Neural crest cell (in vitro differentiated cells): Measurements from ENCODE around the gene PAPPA2. TPM values are rescaled to one million over a fixed set of nuclear protein-coding genes. Genes with fewer than 3 reads are reported as not detected.

Experiments
- DNase-seq: peaks from one replicate; pipeline ENCODE4 v3.0.0; 2021; ENCODE audit warnings: low read depth, mixed read lengths, low spot score
- H3K27ac Mint-ChIP-seq: one replicate; pipeline ENCODE4 v1.8.0; 2021; ENCODE audit warnings: mild to moderate bottlenecking, mixed read lengths; ENCODE audit not compliant: unreplicated experiment
- H3K27me3 Mint-ChIP-seq: 2 replicates; pipeline ENCODE4 v1.8.0; 2021; ENCODE audit warnings: low read depth, mild to moderate bottlenecking, mixed read lengths
- H3K36me3 Mint-ChIP-seq: 2 replicates; pipeline ENCODE4 v1.8.0; 2021; ENCODE audit warnings: low read depth, mild to moderate bottlenecking, mixed read lengths
- H3K4me1 Mint-ChIP-seq: 2 replicates; pipeline ENCODE4 v1.8.0; 2021; ENCODE audit warnings: mixed read lengths
- H3K4me3 Mint-ChIP-seq: one replicate; pipeline ENCODE4 v1.8.0; 2021; ENCODE audit warnings: mild to moderate bottlenecking, mixed read lengths
- H3K9me3 Mint-ChIP-seq: 2 replicates; pipeline ENCODE4 v1.8.0; 2021; ENCODE audit warnings: mixed read lengths
- total RNA-seq: library from RNA; stranded (reverse); gene quantifications from 2 replicates; pipeline ENCODE4 v1.2.1, GENCODE V29; 2021
- TF ChIP-seq, protein P1 (sequence below): fragments of 200-600 bp; sonication (generic); conservative IDR thresholded peaks from 2 replicates; pipeline ENCODE4 v1.5.0; 2021; ENCODE audit warnings: antibody characterized with exemption, mild to moderate bottlenecking

Gene PAPPA2
- total RNA-seq, 1 donor from 2014 or later, result 0.79 TPM

DNA sequence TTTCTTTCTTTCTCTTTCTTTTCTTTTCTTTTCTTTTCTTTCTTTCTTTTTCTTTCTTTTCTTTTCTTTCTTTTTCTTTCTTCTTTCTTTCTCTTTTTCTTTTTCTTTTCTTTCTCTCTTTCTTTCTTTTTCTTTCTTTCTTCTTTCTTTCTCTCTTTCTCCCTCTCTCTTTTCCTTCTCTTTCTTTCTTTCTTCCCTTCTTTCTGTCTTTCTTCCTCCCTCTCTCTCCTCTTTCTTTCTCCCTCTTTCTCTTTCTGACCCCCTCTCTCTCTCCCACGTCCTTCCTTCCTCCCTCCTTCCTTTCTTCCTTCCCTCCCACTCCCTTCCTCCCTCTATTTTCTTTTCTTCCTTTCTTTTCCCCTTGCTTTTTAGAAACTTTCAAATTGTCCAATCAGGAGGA is 333.6 kb downstream of the PAPPA2 start:
- Mint-ChIP-seq H3K4me3 (no peak overlapping the region), H3K27ac (no peak overlapping the region), H3K36me3 (no peaks in the 10 kb centered on the region), H3K9me3 (peaks cover 3% of the 10 kb centered on the region), H3K27me3 (no peaks in the 10 kb centered on the region), H3K4me1 (peaks cover 18% of the 10 kb centered on the region)
- DNase-seq, result no peak
- TF ChIP-seq, protein P1, sequence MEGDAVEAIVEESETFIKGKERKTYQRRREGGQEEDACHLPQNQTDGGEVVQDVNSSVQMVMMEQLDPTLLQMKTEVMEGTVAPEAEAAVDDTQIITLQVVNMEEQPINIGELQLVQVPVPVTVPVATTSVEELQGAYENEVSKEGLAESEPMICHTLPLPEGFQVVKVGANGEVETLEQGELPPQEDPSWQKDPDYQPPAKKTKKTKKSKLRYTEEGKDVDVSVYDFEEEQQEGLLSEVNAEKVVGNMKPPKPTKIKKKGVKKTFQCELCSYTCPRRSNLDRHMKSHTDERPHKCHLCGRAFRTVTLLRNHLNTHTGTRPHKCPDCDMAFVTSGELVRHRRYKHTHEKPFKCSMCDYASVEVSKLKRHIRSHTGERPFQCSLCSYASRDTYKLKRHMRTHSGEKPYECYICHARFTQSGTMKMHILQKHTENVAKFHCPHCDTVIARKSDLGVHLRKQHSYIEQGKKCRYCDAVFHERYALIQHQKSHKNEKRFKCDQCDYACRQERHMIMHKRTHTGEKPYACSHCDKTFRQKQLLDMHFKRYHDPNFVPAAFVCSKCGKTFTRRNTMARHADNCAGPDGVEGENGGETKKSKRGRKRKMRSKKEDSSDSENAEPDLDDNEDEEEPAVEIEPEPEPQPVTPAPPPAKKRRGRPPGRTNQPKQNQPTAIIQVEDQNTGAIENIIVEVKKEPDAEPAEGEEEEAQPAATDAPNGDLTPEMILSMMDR, result no peak

DNA sequence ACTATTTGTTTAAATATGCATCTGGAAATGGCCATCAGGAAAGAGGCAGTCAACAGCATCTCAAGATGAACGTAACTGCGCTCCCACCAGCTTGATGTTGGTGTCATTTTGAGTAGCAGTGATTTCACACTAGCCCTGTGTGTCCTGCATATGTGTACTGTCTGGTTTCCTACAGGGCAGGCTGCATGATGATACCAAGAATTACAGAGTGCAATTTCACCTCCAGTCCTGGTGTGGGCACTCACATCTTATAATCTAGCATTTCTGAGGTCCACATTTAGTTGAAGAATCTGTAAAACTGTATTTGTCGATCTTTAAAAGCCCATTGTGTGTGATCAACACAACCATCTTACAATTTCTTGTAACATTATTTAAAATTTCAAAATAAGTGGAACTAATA is 336.4 kb downstream of the PAPPA2 start:
- no peak overlapping the region for H3K27ac Mint-ChIP-seq
- no peaks in the 10 kb centered on the region for H3K27me3 Mint-ChIP-seq
- peaks cover 2% of the 10 kb centered on the region for H3K9me3 Mint-ChIP-seq
- H3K36me3 Mint-ChIP-seq, result no peaks in the 10 kb centered on the region
- H3K4me3 Mint-ChIP-seq, result no peak overlapping the region
- H3K4me1 Mint-ChIP-seq, result peaks cover 25% of the 10 kb centered on the region
- no peak for DNase-seq
- TF ChIP-seq, protein P1, result no peak

DNA sequence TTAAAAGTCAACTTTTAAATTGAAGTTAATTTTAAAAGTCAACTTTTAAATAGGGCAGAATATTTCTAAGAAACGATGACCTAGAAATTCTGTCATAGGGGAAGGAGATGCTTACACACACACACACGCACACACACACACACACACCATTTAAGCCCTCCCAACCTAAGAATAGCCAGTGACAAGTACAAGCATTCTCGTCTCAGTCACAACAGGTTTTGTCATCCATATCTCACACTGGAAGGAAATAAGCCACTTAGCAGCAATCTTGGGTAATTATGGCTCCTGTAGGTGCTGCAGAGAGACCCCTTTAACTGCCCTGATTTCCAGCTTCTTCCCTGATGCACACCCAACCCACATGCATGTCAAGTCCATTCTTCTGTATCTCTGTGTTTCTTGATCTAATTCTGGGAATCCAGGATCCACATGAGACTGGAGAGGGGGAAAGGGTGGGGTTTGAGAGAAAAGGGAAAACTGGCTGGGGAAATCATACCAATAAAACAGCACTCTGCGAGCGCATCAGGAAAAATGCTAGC is 338.1 kb downstream of the PAPPA2 start:
- TF ChIP-seq, protein P1, result no peak
- Mint-ChIP-seq H3K27me3 (no peaks in the 10 kb centered on the region), H3K4me3 (no peak overlapping the region), H3K4me1 (peaks cover 14% of the 10 kb centered on the region), H3K27ac (no peak overlapping the region), H3K36me3 (no peaks in the 10 kb centered on the region), H3K9me3 (no peaks in the 10 kb centered on the region)
- no peak for DNase-seq

DNA sequence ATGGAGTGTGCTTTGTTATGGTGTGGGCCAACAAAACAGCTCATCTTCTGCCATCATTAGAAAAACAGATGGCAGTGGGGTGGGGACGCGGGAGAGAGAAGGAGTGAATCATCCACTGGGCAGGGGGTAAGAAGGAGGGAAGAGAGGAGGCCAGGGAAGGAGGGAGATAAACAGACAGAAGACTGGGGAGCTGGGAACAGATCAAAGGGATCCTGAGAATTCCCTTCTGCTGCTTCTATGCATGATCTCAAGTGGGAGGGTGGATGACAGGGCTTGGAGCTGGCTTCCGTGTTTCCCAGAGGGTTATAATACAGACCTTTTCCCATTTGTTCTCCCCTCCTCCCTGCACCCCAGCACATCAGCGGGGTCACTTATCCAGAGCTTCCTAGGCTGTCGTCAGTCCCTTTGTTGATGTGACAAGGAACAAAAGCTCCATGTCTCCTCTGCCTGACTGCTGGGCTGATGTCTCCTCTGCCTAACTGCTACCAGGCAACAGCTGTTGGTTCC is 338.6 kb downstream of the PAPPA2 start:
- no peaks in the 10 kb centered on the region for H3K36me3 Mint-ChIP-seq
- TF ChIP-seq, protein P1, result no peak
- H3K4me3 Mint-ChIP-seq, result no peak overlapping the region
- H3K27me3 Mint-ChIP-seq, result no peaks in the 10 kb centered on the region
- peaks cover 17% of the 10 kb centered on the region for H3K4me1 Mint-ChIP-seq
- DNase-seq, result no peak
- peak overlapping the region; percentile 78 for H3K27ac Mint-ChIP-seq
- H3K9me3 Mint-ChIP-seq, result no peaks in the 10 kb centered on the region

DNA sequence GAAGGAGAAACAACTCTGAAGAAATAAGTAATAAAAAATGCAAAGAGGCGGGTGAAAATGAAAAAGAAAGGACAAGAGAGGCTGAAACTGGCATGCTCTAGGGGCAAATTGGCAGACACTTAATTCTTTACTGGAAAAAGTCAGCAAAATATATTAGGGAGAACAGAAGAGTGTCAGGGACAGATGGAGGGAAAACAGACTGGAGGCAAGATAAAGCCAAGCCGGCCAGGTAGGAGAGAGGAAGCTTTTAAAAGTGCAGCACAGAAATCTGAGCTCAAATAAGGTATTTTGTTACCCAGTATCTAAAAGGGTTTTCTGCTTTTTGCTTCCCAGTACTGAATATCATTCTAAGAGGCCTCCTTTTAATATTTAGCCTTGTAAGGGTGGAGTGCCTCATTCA is 339.3 kb downstream of the PAPPA2 start:
- Mint-ChIP-seq H3K27ac (no peak overlapping the region), H3K9me3 (no peaks in the 10 kb centered on the region), H3K36me3 (no peaks in the 10 kb centered on the region), H3K4me3 (no peak overlapping the region), H3K27me3 (no peaks in the 10 kb centered on the region), H3K4me1 (peaks cover 17% of the 10 kb centered on the region)
- no peak for DNase-seq
- TF ChIP-seq, protein P1, result no peak
